Vagina (tissue), 2 donors: ENCODE results near the gene ERFE.
"Not testable (repeated sequence)": the region's sequence is repeated elsewhere in the genome, so short reads cannot be mapped to it uniquely, and the experiment has no call there.

Experiments
- CTCF ChIP-seq, 3 experiments: fragments of 450-650 bp in 2 of 3; fragments of 200-600 bp in 1 of 3; sonication (generic) in 1 of 3; IDR thresholded peaks; one replicate each; pipeline ENCODE4 v1.5.1; 2017 to 2019; ENCODE audit warnings: antibody characterized with exemption in 3 of 3, mild to moderate bottlenecking in 2 of 3, moderate library complexity in 2 of 3
- POLR2A ChIP-seq, 2 donors: fragments of 450-650 bp; IDR thresholded peaks; one replicate each; pipeline ENCODE4 v1.6.1; 2017; ENCODE audit warnings: antibody characterized with exemption in 2 of 2, mild to moderate bottlenecking in 2 of 2, moderate library complexity in 2 of 2
- POLR2AphosphoS5 ChIP-seq, 2 donors: sonication (generic); formaldehyde crosslinking; IDR thresholded peaks; one replicate each; pipeline ENCODE4 v1.9.0; 2017; ENCODE audit warnings: antibody characterized with exemption in 2 of 2, mild to moderate bottlenecking in 2 of 2, low read depth in 1 of 2; ENCODE audit not compliant: insufficient read depth in 1 of 2

GRCh38 chr2:238171072-238171431 is 12.3 kb downstream of the ERFE start:
- TF ChIP-seq CTCF (IDR thresholded peaks at IDR 0.05); POLR2A (IDR thresholded peaks at IDR 0.05); POLR2AphosphoS5 (IDR thresholded peaks at IDR 0.05; ENCODE audit: insufficient read depth in 1 of 2, low read depth in 1 of 2): not testable (repeated sequence)
